Endometrial microvascular endothelial cells (primary cell): ENCODE measurements around the gene IFNAR1. TPM values are rescaled to one million over a fixed set of nuclear protein-coding genes. Genes with fewer than 3 reads are reported as not detected.

Experiments
- in situ Hi-C: cut with HindIII; loops from 2 replicates; pipeline ENCODE4 v1.10.0; 2017; ENCODE audit warnings: low sequenced_read_pairs, low pct_unique_long_range_greater_than_20kb; ENCODE audit errors: inconsistent ontology term
- total RNA-seq: library from RNA; depleted of rRNA; stranded (reverse); fragments of >200 nt; gene quantifications from one replicate; pipeline ENCODE4 v1.2.3, GENCODE V29; 2015; ENCODE audit errors: inconsistent ontology term

The IFNAR1 gene
- total RNA-seq, 1 donor from 2014 or later, result 22.2 TPM

DNA sequence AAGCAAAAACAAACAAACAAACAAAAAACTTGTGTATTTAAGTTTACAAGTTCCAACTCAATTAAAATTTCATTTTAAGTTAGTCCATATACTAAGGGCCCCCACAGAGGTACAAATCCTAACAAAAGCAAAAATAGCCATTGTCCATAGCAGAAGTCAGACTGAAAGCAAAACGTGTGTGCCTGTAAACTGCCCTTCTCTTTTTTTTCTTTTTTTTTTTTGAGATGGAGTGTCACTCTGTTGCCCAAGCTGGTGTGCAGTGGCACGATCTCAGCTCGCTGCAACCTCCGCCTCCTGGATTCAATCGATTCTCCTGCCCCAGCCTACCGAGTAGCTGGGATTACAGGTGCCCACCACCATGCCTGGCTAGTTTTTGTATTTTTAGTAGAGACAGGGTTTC is 66.9 kb downstream of the IFNAR1 start:
- in situ Hi-C loops, result no loop called here

DNA sequence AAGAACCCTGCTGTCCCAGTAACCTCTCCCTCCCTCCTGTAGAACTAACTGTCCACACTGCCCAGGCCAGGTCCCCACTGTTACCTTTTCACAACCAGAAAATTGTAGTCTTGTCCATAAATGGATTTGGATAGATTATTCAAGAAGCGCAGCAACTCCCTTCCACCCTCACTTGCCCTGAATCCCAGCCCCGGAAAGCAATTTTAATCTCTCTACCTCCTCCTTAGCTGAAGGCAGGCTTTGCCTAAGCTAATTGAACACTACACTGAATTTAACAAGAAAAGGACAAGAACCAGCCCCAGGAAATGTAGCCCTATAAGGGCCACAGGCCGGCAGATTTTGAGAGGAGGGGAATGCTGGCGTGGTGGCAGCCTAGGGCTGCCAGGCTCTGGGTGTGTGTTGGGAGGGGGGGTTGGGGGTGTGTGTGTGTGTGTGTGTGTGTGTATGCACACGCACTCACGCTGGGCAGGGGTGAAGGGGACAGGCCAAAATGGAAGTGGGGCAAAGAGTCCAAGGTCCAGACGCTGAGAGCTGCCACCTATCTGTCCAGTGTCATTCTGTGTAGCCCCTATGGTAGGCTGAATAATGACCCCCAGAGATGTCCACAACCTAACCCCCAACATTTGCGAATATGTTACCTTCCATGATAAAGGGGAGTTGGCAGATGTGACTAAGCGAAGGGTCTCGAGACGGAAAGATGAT is 67.7 kb downstream of the IFNAR1 start:
- in situ Hi-C loops, result no loop called here

DNA sequence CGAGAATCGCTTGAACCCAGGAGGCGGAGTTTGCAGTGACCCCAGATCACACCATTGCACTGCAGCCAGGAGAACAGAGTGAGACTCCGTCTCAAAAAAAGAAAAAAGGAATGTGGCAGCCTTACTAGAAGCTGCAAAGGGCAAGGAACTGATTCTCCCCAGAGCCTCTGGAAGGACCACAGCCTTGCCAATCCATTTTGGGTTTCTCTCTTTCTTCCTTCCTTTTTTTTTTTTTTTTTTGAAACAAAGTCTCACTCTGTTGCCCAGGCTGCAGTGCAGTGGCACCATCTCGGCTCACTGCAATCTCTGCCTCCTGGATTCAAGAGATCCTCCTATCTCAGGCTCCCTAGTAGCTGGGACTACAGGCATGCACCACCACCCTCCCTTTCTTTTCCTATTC is 68.6 kb downstream of the IFNAR1 start:
- in situ Hi-C loops, result no loop called here

DNA sequence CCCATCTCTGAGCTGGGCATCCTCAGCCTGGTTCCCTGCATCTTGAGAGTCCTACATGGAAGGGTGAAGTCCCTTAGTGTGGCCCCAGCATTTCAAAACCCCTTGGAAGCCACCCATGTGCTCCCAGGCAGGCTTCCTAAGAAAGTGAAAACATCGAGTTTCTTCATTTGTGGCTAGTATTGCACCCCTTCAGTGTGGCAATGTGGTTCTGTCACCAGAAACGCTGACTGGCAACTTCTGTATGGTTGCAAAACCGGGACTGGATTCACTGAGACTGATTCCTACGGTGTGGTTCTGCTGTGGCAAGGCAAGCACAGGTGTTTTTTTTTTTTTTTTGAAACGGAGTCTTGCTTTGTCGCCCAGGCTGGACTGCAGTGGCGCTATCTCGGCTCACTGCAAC is 69.5 kb downstream of the IFNAR1 start:
- in situ Hi-C loops, result no loop called here

DNA sequence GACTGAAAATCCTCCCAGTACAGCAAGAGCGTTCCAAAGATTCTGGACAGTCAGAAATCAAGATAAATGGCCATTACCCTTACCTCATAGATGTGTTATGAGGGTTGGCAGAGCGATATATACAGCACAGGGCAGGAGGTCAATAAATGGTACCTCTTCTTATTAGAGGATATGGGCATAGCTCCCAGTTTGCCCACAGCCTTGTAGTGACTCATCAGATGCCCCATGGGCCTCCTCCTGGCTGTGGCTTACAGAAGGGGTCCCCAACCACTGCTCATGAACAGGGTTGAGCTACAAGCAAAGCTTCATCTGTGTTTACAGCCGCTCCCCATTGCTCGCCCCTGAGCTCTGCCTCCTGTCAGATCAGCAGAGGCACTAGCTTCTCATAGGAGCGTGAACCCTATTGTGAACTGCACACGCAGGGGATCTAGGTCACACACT is 71.1 kb downstream of the IFNAR1 start:
- in situ Hi-C loops, result no loop called here

DNA sequence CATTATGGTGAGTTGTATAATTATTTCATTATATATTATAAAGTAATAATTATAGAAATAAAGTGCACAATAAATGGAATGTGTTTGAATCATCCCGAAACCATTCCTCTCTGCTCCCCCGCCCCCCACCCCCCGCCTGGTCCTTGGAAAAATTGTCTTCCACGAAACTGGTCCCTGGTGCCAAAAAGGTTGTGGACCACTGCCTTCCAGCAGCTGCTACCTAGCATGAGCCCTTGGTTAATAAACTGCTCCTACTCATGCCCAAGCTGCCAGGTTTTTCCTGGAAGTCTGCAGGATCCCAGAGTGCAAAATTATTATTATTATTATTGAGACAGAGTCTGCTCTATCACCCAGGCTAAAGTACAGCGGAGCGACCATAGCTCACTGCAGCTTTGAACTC is 71.7 kb downstream of the IFNAR1 start:
- in situ Hi-C loops, result no loop called here

DNA sequence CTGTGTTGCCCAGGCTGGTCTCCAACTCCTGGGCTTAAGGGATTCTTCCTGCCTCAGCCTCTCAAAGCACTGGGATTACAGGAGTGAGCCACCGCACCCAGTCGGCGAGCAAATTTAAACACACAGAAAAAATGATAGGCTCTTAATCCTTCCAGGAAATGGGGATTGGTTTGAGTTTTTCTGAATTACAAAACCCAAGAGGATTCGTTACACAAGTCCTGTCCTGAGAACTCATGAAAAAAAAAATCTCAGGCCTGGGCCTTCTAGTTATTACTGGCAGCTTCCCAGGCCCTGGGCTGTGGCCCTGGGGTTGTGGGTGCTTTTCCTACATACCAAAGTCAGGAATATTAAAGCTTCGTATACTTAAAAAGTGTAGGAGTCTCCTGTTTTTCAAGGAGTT is 72.2 kb downstream of the IFNAR1 start:
- in situ Hi-C loops, result no loop called here

DNA sequence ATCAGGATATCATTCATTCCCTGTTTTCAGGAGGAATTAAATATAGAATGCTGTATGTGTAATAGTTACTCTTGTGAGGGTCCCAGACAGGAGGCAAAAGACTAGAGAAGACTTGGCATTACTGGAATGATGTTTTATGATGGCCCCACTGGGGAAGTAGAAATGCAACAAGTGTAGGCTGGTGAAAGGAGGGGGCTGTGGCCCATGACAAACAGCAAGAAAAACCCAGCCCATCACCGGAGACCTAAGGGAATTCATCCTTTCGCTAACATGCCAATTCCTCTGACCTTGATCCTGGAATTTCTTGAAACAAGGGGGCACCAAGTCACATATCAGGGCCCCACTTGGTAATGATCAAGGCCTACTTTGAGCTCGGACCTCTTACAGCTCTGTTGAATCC is 72.9 kb downstream of the IFNAR1 start:
- in situ Hi-C loops, result no loop called here

DNA sequence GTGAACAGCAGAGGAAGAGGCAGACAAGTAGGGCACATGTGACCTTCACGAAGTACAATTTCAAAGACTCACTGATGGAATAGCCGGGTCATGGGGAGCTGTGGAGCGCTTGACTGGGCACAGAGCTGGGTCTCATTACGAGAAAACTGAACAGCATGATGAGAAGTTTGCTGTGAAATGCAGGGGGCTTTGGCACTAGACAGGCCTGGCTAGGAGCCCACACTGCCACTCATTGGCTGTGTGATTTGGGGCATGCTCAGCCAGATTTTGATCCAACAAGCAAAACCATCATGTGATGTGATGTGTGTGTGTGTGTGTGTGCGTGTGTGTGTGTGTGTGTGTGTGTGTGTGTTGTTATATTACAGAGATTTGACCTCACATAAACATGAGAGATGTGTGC is 73.6 kb downstream of the IFNAR1 start:
- in situ Hi-C loops, result no loop called here

DNA sequence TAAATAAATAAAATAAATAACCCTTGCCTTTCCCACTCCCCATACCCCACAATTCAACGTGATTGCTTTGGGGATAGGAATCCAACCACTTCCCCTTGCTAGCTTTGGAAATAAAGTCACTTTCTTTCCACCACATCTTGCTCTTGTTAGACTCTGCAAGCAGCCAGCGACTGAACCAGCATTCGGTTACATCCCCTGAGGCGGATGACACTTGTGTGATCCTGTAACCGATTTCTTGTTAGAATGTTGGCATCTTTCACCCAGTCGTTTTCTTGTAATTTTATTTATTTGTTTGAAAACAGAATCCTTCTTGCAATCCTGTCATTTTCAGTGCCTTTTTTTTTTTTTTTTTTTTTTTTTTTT is 76.8 kb downstream of the IFNAR1 start:
- in situ Hi-C loops, result no loop called here

DNA sequence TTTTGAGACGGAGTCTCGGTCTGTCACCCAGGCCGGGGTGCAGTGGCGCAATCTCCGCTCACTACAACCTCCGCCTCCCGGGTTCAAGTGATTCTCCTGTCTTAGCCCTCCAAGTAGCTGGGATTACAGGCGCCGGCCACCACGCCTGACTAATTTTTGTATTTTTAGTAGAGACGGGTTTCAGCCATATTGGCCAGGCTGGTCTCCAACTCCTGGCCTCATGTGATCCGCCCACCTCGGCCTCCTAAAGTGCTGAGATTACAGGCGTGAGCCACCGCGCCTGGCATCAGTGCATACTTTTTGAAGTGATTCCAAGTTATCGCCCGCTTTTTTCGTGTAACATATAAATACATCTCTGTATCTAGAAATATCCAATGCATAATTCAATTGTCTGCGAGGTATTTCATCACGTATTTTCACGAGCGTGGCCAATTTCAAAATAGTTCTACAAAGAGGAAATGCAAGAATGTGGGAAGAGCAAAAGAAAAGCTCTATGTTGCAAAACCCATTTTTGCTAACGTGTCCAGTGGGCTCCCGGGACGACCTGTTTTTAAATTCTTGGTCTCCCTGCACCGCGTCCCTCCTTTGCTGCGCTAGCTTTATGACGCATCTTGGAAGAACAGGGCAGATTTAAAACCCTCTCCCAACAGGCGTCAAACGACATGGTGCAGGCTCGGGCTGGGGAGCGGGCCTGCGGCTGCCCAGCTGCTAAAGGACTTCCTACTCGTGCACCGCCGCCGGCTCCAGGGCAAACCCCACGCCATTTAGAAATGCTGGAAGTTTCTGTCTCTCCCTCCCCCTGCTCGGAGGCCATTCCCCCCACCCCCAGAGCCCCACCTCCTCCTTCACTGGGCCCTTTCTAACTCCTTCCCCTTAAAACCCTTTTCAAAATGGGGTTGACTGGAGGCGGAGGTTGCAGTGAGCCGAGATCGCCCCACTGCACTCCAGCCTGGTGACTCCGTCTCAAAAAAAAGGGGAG is 77.5 kb downstream of the IFNAR1 start:
- in situ Hi-C loops, result no loop called here

DNA sequence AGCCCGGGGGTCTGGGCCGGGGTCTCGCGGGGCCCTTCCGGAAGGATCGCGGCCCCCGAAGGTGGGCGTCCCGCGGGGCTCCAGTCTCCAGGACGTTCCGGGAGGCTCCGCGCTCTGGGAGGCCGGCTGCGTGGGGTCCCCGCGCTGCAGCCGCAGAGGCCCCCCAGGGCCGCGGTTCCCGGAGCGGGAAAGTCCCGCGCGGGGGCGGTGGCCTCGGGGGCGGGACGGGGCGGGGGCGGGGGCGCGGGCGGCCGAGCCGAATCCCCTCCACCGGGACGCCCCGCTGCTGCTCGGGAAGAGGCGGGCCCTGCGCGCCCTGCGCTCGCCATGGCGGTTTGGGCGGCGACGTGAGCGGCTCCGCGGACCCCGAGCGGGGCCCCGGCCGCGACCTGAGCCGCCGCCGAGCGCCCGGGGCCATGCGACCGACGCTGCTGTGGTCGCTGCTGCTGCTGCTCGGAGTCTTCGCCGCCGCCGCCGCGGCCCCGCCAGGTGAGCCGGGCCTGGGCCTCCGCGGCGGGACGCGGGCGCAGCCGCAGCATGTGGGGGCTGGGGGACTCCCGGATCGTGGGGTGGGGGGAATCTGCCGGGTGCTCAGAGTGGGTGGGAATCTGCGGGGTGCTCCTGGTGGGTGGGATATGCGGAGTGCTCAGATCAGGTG is 78.5 kb downstream of the IFNAR1 start, which contains the start of gene IFNGR2:
TSS of gene IFNGR2 (plus strand) at position 286 of the 658 bp plus-strand sequence. CDS start at position 417, 131 bp downstream.
- in situ Hi-C loops, result no loop called here

DNA sequence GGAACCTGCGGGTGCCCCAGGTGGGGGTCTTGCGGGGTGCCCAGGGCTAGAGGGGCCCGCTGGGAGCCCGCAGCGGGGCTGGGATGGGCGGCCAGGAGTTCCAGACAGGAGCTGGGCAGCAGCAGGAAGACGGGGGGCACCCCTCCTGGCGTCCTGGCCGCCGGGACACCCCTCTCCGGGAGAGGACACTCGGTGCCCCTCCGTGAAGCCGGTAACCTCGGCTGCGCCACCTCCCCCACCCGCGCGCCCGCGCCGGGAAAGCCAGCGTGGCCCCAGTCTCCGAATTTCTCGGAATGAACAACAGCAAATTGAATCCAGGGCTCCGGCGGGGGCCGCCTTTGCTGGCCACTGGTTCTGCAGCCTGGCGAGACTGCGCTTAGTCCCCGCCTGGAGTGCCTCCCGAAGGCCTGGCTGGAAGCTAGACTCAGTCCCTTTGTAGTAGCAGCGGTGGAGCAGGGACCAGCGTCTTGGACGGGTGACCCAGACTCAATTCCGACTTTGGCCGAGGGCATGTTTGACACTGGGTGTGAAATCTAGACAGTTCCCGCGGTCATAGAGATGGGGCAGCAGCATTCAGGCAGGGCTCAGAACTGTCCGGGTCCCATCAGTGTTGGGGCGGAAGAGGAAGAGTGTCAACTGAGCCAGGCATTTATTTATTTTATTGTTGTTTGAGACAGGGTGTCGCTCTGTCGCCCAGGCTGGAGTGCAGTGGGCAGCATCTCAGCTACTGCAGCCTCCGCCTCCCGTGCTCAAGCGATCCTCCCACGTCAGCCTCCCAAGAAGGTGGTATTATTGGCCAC is 79.2 kb downstream of the IFNAR1 start:
- in situ Hi-C loops, result no loop called here

DNA sequence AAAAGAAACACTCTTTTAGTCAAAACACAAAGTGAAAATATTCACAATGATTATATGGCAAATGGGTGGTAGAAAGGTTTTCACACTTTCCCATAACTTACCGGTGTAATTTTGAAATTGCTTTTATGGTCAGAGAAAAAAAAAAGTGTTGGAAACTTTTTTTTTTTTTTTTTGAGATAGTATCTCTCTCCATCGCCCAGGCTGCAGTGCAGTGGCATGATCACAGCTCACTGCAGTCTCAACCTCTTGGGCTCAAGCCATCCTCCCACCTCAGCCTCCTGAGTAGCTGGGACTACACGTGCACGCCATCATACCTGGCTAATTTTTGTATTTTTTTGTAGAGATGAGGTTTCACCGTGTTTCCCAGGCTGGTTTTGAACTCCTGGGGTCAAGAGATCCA is 81.7 kb downstream of the IFNAR1 start:
- in situ Hi-C loops, result no loop called here

Other genes with a start within 250 kb of the IFNAR1 start
- gene IFNAR2, start 95.0 kb upstream of the IFNAR1 start, total RNA-seq, result 20.3 TPM
- 45.9 TPM for gene IL10RB, start 58.6 kb upstream of the IFNAR1 start, total RNA-seq
- gene IFNGR2, start 78.4 kb downstream of the IFNAR1 start, total RNA-seq, result 54.6 TPM
- 32.2 TPM for gene TMEM50B, start 155.0 kb downstream of the IFNAR1 start, total RNA-seq
- gene DNAJC28, start 166.7 kb downstream of the IFNAR1 start, total RNA-seq, result 1.3 TPM
- gene GART, start 217.1 kb downstream of the IFNAR1 start, total RNA-seq, result 131 TPM
- gene SON, start 218.1 kb downstream of the IFNAR1 start, total RNA-seq, result 130 TPM